NCI-H2196 treated with DMSO at 0.1 percent for 48 hours (cell line): ENCODE results near the gene NAV2.

Source experiments
- DNase-seq: peaks from one replicate; lab custom pipeline; 2025; ENCODE audit not compliant: unreplicated experiment; lab: John Stamatoyannopoulos, UW

The NAV2 gene, protein sequence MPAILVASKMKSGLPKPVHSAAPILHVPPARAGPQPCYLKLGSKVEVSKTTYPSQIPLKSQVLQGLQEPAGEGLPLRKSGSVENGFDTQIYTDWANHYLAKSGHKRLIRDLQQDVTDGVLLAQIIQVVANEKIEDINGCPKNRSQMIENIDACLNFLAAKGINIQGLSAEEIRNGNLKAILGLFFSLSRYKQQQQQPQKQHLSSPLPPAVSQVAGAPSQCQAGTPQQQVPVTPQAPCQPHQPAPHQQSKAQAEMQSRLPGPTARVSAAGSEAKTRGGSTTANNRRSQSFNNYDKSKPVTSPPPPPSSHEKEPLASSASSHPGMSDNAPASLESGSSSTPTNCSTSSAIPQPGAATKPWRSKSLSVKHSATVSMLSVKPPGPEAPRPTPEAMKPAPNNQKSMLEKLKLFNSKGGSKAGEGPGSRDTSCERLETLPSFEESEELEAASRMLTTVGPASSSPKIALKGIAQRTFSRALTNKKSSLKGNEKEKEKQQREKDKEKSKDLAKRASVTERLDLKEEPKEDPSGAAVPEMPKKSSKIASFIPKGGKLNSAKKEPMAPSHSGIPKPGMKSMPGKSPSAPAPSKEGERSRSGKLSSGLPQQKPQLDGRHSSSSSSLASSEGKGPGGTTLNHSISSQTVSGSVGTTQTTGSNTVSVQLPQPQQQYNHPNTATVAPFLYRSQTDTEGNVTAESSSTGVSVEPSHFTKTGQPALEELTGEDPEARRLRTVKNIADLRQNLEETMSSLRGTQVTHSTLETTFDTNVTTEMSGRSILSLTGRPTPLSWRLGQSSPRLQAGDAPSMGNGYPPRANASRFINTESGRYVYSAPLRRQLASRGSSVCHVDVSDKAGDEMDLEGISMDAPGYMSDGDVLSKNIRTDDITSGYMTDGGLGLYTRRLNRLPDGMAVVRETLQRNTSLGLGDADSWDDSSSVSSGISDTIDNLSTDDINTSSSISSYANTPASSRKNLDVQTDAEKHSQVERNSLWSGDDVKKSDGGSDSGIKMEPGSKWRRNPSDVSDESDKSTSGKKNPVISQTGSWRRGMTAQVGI (N-terminal part only)

GRCh38 chr11:19712281-19713195, at the start of gene NAV2:
Gene NAV2 (plus strand): TSS chr11:19712837. CDS start chr11:19713696, 859 bp downstream.
- DNase-seq = peak; percentile 94

DNA sequence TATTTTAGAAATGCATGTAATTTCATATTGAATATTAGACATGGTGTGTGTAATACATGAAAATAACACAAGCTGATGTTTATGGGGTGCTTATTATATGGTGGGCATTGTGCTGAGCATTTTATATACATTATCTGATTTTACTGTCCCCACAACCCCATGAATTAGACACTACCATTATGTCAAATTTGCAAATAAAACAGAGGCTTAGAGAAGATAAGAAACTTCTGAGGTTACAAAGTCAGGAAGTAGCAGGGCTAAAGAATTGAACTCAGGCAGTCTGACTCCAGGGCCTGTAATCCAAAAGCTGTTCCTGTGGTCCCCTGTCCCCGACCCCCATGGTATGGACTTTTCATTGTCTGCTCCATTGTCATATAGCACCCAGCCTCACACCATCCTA, 49.4 kb upstream of the NAV2 start:
- no peak for DNase-seq

- DNase-seq = no peak
Observed at GRCh38 chr11:19664886-19665548, 47.6 kb upstream of the NAV2 start.

DNA sequence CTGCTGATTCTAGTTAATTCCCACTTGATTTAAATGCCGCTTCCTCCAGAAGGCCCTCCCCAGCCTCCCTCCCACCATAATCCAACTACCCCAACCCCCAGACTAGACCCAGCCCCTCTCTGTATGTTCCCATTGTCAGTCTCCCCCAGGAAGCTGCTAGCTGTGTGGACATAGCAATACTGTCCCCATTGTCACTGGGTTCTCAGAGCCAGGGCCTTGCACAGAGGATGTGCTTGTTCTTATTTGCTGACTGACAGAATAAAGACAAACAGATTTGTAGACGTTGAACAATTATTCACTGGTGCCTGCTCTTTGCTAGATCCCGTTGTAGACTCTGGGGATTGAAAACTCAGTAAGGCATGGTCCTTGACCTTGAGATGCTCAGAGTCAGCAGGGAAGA, 45.7 kb upstream of the NAV2 start:
- no peak for DNase-seq

GRCh38 chr11:19669511-19669910, 43.1 kb upstream of the NAV2 start:
- no peak for DNase-seq

GRCh38 chr11:19670030-19670791, 42.4 kb upstream of the NAV2 start:
- no peak for DNase-seq

GRCh38 chr11:19672586-19673206, 39.9 kb upstream of the NAV2 start:
- DNase-seq = no peak

DNA sequence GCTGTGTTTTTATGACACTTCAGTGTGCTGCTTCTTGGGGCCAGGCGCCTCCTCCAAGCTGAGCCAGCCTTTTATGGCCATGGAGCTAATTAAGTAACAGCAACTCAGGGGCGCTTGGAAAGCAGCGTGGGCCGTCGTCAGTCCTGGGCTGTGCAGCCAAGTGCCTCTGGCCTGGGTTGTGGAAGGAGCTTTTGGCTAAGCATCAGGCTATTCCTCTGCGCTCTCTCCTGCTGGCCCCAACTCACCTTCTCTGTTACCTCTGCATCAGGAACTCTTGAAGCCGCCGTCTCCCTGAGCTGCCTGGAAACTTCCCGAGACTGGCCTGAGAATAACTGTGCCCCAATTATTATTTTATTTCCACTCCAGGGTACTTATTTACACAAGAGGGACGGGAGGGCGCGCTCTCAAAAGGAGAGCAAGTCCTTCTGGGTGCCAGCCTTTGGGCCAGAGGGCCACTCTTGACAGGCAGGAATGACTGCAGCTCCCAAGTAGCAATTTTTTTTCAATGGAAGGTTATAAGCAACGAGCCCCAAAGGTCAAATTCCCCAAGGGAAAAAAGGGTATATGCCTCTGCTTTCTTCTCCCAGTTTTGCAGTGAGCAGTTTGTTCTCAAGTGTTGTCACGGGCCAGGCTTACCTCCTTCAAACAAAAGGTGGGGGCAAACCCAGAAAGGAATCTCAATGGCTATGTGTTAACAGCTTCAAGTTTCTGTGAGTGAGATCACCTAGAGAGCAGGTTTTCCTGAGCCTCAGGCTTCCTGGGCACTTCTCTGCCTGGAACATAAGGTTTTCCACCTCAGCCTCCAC, 38.5 kb upstream of the NAV2 start:
- no peak for DNase-seq

GRCh38 chr11:19674836-19675235, 37.8 kb upstream of the NAV2 start:
- DNase-seq = no peak

GRCh38 chr11:19675397-19675796, 37.2 kb upstream of the NAV2 start:
- DNase-seq = no peak

GRCh38 chr11:19676475-19677380, 35.9 kb upstream of the NAV2 start:
- no peak for DNase-seq

DNA sequence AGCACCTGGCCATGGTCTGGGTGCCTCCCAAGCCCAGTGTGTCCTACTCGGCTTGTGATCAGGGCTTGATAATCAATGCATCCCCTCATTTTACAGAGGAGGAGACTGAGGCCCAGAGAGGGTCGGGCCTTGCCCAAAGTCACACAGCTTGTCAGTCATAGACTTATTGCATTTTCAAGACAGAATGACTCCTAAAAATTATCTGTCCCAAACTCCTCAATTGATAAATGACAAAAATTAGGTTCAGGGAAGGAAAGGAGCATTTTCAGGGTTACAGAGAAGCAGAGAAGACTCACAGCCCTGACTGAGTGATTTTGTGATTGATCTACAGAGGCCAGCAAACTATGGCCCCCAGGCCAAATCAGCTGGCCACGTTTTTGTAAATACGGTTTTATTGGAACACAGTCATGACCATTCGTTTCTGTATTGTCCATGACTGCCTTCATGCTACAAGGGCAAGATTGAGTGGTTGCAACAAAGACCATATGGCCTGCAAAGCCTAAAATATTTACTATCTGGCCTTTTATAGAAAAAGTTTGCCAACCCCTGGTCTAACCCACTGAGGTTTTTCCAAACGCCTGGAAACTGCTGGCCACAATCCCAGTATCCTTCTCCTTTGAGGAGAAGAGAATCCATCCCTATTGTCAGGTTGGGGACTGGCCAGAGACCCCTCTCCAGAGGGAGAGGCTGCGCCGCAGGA, 35.1 kb upstream of the NAV2 start:
- DNase-seq = no peak

DNA sequence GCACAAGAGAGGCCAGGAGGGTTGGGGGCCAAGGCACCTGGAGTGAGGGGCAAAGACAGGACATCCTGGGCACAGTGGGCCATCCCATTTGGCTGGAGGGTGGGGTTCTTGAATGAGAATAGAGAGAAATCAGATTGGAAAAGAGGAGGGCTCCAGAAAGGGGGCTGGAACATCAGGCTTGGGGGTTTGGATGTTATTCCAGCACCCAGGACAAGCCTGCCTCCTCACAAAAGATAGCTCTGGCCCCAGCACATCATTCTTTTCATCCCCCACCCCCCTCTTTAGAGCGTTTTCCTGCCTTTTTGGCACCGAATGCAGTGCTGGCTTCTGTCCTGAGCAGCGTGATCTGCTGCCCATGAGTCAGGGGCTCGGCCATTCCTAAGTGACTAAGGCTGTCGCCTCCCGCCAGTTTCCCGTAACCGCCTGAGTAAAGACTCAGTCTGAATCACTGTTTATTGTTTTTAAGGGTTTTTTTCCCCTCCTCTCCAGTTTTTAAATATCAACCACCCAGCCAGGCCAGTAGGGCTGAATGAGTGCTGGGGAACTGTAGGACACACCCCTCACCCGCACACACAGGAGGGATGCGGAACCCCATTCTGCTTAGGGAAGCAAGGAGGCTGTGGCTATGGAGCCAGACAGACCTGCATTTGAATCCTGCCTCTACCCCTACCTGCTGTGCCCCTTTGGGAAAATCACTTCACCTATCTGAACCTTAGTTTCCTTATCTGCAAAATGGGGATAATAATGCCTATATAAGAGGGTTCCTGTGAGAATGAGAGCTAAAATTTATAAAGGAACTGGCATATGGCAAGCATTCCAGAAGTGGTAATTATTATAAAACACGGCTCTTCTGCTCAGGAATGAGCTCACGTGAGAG, 32.4 kb upstream of the NAV2 start:
- DNase-seq = no peak

DNA sequence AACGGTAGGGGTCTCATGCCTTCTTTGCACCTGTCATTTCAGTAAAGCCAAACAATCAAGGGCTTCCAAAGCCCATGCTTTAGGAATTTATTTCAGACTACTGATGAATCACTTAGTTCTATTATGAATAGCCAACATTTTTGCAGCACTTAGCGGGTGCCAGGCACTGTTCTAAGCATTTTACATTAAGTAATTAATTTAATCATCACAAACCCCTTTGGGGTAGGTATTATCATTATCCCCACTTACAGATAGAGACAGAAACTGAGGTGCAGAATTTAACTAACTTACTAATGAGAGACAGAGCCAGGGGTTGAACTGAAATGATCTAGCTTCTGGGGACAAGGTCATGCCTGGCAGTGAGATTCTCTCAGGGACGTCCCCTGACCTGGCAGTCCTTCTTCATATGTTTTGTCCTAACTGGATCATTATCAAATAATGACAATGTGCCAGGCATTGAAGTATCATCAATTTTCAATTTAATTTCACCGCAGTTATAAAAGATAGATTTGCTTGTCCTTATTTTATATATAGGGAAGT, 31.7 kb upstream of the NAV2 start:
- no peak for DNase-seq

- no peak for DNase-seq
Observed at GRCh38 chr11:19683141-19683805, 29.4 kb upstream of the NAV2 start.
